HG02938 (cell line): ENCODE measurements around the gene ABHD15.

ENCODE experiments used
- ATAC-seq: cut with Tn5 transposase; IDR thresholded peaks from one replicate; pipeline ENCODE4 v1.9.1; 2021; ENCODE audit warnings: mild to moderate bottlenecking, moderate library complexity; ENCODE audit not compliant: unreplicated experiment

The ABHD15 gene, protein sequence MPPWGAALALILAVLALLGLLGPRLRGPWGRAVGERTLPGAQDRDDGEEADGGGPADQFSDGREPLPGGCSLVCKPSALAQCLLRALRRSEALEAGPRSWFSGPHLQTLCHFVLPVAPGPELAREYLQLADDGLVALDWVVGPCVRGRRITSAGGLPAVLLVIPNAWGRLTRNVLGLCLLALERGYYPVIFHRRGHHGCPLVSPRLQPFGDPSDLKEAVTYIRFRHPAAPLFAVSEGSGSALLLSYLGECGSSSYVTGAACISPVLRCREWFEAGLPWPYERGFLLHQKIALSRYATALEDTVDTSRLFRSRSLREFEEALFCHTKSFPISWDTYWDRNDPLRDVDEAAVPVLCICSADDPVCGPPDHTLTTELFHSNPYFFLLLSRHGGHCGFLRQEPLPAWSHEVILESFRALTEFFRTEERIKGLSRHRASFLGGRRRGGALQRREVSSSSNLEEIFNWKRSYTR

DNA sequence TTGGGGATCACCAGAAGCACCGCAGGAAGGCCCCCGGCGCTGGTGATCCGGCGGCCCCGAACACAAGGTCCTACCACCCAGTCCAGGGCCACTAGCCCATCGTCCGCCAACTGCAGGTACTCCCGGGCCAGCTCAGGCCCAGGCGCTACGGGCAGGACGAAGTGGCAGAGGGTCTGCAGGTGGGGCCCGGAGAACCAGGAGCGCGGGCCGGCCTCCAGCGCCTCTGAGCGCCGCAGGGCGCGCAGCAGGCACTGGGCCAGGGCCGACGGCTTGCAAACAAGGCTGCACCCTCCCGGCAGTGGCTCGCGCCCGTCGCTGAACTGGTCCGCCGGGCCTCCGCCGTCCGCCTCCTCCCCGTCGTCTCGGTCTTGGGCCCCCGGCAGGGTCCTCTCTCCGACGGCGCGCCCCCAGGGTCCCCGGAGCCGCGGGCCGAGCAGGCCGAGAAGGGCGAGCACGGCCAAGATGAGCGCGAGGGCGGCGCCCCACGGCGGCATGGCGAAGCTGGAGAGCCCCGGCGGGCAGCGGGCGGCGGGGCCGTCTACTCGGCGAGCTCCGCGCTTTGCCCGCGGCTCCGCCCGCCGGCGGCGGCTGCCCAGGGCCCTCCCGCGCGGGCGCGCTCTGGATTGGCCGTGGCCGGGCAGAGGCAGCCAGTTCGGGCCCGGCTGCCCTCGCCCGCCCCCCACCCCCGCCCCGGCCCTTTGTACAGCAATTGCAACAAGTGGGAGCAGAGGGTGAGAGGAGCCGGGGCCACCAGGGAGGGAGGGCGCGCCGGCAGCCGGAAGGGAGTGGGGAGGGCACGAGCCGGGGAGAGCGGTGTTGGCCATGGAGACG, at the start of gene ABHD15:
TSS of gene ABHD15 (minus strand) at position 565 of the 831 bp plus-strand sequence. CDS start at position 494, 71 bp downstream.
- ATAC-seq = no peak

DNA sequence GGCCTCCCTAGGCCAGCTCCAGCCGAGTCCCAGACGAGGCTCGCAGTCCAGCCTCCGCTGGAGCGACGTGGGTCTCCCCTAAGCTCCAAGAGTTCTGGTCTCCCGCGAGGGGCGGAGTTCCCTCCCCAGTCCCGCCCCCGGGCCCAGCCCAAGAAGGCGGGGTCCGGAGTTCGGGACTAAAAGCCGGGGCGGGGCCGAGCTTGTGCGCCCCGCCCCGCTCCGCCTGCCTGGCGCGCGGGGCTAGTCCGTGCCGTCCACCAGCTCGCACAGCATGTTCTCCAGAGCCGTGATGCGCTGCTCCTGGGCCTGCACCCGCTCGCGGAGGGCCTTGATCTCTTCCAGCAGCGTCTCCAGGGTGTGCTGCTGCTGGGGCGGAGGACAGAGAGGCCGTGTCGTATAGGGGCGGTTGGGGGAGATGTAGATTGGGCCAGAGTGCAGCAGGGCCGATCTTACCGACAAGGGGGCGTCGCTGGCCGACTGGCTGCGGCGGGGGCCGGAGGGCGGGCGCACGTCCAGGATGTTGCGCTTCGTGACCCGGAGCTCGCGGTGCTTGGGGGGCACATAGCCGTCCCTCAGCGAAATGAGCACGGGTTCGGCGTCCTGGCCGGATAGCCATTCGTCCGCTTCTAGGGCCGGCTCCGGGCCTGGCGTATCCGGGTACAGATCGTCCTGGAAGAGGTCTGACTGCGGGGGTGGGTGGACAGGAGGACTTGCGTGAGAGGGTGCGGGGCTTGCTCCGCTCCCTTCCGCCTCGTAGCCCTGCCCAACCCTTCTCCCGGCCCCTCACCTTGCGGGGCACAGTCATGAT, 48.9 kb upstream of the ABHD15 start:
- no peak for ATAC-seq

DNA sequence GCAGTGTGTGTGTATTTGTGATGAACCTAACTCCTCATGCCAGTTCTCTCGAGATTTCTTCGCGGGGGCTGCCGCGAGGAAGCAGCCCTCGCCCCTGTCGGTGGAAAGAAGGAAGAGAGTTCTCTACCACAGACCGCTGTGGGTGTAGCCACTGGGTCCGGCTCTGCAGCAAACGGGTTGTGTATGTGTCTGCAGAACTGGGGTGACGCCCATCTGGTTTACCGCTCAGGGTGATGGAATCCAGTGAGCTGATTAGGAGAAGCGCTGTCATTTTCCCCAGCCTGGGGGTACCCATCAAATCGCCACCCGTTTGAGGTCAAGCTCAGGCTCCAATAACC, 48.2 kb upstream of the ABHD15 start:
- no peak for ATAC-seq

DNA sequence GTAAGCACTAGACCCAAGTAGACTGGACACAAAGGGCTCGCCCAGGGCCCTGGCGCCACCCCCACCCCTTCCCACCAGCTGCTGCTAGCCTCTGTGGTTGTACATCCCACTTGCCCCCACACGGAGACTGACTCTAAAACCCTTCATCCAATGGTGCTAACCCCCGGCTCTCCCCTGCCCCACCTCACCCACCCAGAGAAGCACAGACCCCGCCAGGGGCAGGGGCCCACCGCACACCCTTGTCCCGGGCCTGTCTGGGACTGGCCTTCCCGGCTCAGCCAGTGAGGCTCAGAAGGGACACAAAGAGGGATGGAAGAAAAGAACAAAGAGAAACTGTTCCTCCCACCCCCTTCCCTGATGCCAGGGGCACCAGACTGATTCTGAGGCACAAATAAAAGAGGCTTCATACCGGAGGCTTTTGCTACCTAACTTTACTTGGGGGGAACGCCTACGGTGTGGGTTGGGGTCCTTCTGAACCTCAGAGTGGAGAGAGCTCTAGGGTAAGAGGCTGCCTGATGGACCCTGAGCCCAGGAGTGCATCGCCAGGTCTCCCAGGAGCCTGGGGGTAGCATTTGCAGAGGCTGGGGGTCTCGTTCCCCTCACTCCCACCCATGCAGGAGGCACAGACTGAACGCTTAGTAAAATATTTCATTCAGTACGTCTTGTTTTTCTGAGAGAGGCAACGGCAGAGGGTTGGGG, 47.7 kb upstream of the ABHD15 start:
- no peak for ATAC-seq

DNA sequence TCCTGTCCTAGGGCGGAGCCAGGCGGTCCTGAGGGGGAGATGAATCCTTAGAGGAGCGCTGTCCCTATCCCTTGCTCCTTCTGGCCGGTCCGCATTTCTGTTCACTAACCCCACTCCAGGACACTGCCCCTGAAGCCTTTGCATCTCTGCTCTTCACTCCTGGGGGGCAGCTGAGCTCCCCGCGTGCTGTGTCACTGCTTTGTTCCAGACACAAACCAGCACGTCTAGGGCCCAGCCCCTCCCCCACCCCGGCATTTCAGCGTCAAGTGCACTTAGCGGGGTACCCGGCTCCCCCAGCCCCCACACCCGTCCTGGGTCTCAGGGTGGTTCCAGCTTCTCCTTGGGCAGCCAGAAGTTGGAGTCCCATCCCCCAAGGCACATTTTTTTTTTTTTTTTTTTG, 47.0 kb upstream of the ABHD15 start:
- ATAC-seq = no peak

GRCh38 chr17:29613352-29613837, 46.6 kb upstream of the ABHD15 start:
- no peak for ATAC-seq

DNA sequence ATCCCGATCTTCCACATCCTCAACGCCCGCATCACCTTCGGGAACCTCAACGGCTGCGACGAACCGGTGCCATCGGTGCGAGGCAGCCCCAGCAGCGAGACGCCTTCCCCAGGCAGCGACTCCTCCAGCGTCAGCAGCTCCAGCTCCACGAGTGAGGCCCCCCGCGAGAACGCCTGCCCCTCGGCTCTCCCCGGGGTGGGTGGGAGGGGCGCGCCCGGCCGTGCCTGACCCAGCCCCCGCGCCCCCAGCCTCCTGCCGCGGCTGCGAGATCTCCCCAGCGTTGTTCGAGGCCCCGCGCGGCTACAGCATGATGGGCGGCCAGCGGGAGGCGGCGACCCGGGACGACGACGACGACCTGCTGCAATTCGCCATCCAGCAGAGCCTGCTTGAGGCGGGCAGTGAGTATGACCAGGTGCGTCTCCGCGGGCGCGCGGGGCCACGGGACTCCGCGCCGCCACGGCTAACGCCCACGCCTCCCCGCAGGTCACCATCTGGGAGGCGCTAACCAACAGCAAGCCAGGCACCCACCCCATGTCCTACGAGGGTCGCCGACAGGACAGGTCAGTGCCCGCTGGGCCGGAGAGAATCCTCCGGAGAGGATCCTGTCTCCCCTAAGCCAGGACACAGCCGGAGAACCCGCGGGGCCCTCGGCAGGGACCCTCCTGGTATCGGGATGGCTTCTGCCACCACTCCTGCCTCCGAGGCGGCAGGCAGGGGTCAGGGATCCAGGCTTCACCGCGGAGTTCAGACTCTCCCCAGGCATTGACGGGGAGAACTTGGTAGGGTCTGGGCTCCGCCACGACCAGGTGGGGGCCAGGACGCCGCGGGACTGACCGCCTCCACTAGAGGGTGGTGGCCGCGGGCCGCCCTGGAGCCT, 45.8 kb upstream of the ABHD15 start:
- no peak for ATAC-seq

- ATAC-seq = no peak
These were observed 45.2 kb upstream of the ABHD15 start for GRCh38 chr17:29612094-29612403.

DNA sequence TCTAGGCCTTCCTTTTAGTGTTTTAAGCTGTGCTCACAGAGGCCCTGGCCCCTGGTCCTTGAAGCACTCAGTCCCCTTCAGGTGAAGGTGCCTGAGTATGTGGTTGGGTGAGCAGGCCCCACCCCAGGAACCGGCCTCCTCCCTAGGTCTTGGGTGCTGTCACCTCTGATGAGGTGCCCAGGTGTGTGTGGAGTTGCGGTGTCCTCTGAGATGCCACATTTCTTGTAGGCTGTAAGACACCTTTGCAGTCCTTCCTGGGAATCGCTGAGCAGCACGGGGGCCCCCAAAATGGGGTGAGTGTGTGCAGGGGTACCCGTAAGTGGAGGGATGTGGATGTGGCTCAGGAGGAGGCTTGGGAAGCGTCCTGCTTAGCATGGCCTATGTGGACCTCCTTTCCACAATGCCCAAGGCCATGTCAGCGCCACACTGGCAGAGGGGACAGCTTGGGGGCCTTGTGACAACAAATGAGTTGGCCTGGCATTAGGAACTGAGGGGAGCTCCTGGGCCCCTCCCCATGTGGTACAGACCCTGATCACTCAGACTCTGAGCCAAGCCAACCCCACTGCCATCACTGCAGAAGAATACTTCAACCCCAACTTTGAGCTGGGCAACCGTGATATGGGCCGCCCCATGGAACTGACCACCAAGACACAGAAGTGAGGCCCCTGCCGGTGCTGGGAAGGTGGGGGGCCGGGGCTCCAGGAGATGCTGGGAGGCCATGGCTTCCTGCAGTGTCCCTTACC, 44.7 kb upstream of the ABHD15 start:
- no peak for ATAC-seq

DNA sequence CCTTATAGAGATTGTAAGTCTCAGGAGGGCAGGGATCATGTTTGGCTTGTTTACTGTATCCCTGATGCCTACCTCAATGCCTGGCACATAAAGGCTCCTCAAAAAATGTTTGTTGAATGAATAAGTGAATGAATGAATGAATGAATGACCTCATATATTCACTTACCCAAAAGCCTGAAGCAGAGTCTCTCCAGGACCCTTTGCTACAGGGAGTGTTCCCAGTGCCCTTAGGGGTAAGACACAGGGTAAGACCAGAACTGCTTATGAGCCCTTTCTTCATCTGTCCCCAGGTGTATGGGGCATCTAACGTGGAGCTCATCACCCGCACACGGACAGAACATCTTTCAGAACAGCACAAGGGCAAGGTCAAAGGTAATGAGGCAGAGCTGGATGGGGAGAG, 43.6 kb upstream of the ABHD15 start:
- ATAC-seq = no peak

DNA sequence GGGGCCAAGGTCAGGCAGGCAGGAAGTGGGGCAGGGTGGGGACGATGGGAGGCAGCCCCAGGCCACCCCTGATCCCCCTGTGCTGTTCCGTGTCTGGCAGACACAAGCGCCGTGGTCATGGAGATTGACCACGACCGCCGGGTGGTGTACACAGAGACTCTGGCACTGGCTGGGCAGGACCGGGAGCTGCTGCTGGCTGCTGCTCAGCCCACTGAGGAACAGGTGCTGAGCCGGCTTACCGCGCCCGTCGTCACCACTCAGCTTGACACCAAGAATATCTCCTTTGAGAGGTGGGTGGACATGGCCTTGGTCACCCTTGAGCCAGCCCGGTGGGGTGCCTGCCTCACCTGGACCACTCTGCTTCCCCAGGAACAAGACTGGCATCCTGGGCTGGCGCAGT, 42.1 kb upstream of the ABHD15 start:
- no peak for ATAC-seq

DNA sequence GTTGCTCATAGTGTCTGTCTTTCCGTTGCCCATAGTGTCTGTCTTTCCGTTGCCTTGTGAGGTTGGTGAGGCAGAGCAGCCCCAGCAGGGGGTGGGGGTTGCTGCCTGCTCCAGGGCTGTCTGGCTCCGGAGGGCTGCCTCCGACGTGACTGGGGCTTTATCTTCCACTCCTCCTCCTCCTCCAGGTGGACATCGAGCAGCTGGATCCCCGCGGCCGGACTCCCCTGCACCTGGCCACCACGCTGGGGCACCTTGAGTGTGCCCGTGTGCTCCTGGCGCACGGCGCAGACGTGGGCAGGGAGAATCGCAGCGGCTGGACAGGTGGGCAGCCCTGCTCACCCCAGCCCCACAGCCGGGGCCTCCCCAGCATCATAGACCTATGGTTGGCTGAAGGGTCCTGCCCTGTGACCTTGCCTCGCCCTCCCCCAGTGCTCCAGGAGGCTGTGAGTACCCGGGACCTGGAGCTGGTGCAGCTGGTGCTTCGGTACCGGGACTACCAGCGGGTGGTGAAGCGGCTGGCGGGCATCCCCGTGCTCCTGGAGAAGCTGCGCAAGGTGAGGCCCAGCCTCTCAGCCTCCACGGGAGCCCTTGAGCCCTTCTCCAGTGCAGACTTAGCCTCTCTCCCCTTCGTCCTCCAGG, 40.8 kb upstream of the ABHD15 start:
- no peak for ATAC-seq

- no peak for ATAC-seq
These were observed 36.4 kb upstream of the ABHD15 start for GRCh38 chr17:29603109-29603674.

DNA sequence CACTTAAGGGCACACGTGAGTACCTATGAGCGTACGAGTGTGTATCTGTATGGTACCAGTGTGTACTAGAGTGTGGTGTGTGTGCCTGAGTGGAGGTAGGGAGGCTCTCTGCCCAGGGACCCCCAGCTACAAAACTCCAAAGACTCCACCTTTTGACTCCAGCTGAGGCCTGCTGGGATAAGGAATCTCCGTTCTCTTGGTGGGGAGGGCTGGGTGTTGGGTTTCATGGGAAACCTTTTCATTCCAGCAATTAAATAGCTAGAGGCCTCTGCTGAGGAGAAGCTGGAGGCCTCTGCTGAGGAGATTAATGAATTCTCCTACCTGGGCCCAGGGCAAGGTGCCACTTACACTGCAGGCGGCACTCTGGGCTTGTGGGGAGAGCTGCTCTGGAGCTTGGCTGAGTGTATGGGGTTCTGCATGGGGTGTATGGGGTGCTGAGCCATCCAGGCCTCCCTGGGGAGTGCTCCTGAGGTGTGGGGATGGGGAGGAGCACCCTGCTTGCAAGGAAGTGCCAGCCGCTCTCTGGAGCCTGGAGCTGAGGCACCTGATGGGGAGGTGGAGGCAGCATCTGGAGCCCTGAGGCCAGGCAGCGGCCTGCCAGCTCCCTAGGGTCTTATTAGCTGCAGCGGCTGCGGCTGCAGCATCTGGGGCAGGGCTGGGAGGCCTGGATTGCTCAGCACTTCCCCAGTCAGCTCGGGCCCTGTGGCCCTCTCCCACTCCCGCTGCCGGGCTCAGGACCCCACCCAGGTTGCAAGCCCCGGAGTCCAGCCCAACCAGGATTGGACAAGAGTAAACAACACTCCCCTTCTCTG, 30.7 kb upstream of the ABHD15 start:
- no peak for ATAC-seq

DNA sequence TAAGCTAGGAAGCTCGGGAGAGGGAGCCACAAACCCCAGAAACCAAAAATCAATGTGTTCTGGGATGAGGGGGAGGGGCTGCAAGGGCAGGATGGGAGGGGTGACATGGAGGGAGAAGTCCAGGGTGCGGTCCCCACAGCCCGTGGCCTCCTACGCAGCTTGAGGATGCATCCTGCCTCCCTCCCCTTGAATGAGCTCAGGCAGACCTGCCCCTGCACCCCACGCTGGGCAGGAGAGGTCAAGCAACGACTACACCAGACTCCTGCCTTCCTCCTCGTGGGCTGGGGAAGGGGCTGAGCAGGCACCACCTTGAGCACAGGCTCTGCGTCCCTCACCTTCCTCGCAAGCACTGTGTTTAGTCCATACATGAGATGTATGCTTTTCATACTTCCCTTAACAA, 30.0 kb upstream of the ABHD15 start:
- ATAC-seq = no peak

GRCh38 chr17:29595943-29596774, 29.3 kb upstream of the ABHD15 start:
- no peak for ATAC-seq
